ENCODE results near the gene BHMT. TPM values are rescaled to one million over a fixed set of nuclear protein-coding genes. Genes with fewer than 3 reads are reported as not detected.
A peak's percentile ranks its signal among the peaks of the same experiment; 100 is the strongest.

BHMT gene
- polyA plus RNA-seq, 4 donors, result 0.45 to 2.5 (median 0.46) TPM; not detected in 1

- Histone ChIP-seq H3K4me1 (ENCODE audit: control insufficient read depth in 3 of 3, insufficient read depth in 2 of 3, low read depth in 1 of 3, low read length in 2 of 3) (peaks cover 0 to 17% (median 0%) of the 10 kb centered on the region in 3 donors), H3K36me3 (ENCODE audit: control insufficient read depth in 3 of 3, insufficient read depth in 2 of 3, low read depth in 1 of 3, low read length in 3 of 3) (no peaks in the 10 kb centered on the region), H3K27ac (ENCODE audit: low read depth in 1 of 3, low read length in 2 of 3) (peak overlapping the region in 1 of 3 donors; percentile 2), H3K9me3 (ENCODE audit: control insufficient read depth in 2 of 2, insufficient read depth in 1 of 2, low read depth in 1 of 2, low read length in 1 of 2) (no peaks in the 10 kb centered on the region), H3K27me3 (ENCODE audit: control insufficient read depth in 3 of 3, insufficient read depth in 3 of 3, low read length in 3 of 3) (peaks cover 0 to 17% (median 15%) of the 10 kb centered on the region in 3 donors), H3K4me3 (ENCODE audit: low read depth in 1 of 3, low read length in 3 of 3) (no peak overlapping the region)
- DNase-seq, result peak in 1 of 2 donors; percentile 60
- FAIRE-seq, result no peak
- 65 to 76% (median 71%) methylated on average over 7 of the region's 7 CpGs for WGBS, 3 donors
These were observed 4.4 kb upstream of the BHMT start for GRCh38 chr5:79107020-79107796.

- H3K27ac ChIP-seq (ENCODE audit: low read depth in 1 of 3, low read length in 2 of 3), result no peak overlapping the region
- no peak for FAIRE-seq
- peaks cover 0 to 4% of the 10 kb centered on the region in 2 donors for H3K9me3 ChIP-seq (ENCODE audit: control insufficient read depth in 2 of 2, insufficient read depth in 1 of 2, low read depth in 1 of 2, low read length in 1 of 2)
- peaks cover 0 to 24% (median 22%) of the 10 kb centered on the region in 3 donors for H3K27me3 ChIP-seq (ENCODE audit: control insufficient read depth in 3 of 3, insufficient read depth in 3 of 3, low read length in 3 of 3)
- H3K4me1 ChIP-seq (ENCODE audit: control insufficient read depth in 3 of 3, insufficient read depth in 2 of 3, low read depth in 1 of 3, low read length in 2 of 3), result peaks cover 0 to 20% (median 0%) of the 10 kb centered on the region in 3 donors
- H3K4me3 ChIP-seq (ENCODE audit: low read depth in 1 of 3, low read length in 3 of 3), result no peak overlapping the region
- DNase-seq, result no peak
- WGBS, 3 donors, result 70 to 81% (median 74%) methylated on average over 3 of the region's 3 CpGs
- no peaks in the 10 kb centered on the region for H3K36me3 ChIP-seq (ENCODE audit: control insufficient read depth in 3 of 3, insufficient read depth in 2 of 3, low read depth in 1 of 3, low read length in 3 of 3)
These were observed 3.5 kb upstream of the BHMT start for GRCh38 chr5:79108086-79108485.

- WGBS, 3 donors, result 47 to 68% (median 54%) methylated on average over 8 of the region's 8 CpGs
These were observed 2.8 kb upstream of the BHMT start for GRCh38 chr5:79108792-79109191.

DNA sequence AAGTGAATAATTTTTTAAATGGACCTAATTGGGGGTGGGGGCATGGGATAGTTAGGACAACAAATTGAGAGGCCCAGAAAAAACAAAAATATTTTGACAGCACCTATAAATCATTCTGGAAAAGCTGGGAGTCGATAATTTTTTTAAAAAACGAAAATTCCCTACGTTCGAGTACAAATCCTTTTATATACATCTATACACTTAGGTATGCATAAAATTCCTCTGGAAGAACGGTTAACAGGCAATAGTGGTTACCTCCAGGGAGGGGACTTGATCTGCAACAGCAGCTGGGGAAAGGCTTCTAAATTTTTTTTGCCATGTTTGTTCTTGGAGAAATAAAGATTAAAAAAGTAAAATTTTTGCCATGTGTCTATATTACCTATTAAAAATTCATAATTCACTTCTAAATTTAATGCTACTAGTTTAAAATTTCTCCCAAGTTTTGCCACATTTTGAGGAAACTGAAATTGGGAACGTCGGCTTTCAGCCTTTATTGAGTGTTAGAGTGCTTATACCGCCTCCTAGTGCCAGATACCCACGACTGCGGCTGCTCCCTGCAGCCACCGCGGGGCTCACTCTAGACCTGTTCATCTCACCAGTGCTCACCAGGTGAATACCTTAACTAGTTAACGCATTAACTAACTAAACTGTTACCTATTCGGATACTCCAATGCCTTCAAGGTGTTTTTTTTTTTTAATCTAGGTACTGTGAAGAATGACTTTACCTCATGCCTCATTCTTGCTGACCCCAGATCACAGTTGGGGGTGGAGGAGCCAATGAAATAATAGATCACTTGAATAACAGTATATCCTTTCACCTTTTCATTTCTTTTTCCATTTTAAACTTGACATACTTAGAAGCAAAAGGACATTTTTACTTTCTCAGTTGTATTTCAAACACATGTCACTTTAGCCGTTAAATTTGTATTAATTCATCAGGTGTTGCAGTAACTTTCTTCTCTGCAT is 1.8 kb upstream of the BHMT start:
- peaks cover 0 to 4% of the 10 kb centered on the region in 2 donors for H3K9me3 ChIP-seq (ENCODE audit: control insufficient read depth in 2 of 2, insufficient read depth in 1 of 2, low read depth in 1 of 2, low read length in 1 of 2)
- H3K4me1 ChIP-seq (ENCODE audit: control insufficient read depth in 3 of 3, insufficient read depth in 2 of 3, low read depth in 1 of 3, low read length in 2 of 3), result peaks cover 0 to 20% (median 0%) of the 10 kb centered on the region in 3 donors
- no peak overlapping the region for H3K4me3 ChIP-seq (ENCODE audit: low read depth in 1 of 3, low read length in 3 of 3)
- H3K27ac ChIP-seq (ENCODE audit: low read depth in 1 of 3, low read length in 2 of 3), result no peak overlapping the region
- H3K36me3 ChIP-seq (ENCODE audit: control insufficient read depth in 3 of 3, insufficient read depth in 2 of 3, low read depth in 1 of 3, low read length in 3 of 3), result no peaks in the 10 kb centered on the region
- DNase-seq (peak in 1 of 2 donors; percentile 24), FAIRE-seq (no peak)
- 46 to 53% (median 52%) methylated on average over 15 of the region's 15 CpGs for WGBS, 3 donors
- peaks cover 0 to 31% (median 22%) of the 10 kb centered on the region in 3 donors for H3K27me3 ChIP-seq (ENCODE audit: control insufficient read depth in 3 of 3, insufficient read depth in 3 of 3, low read length in 3 of 3)

More at GRCh38 chr5:79108792-79109191, 2.8 kb upstream of the BHMT start:
- Histone ChIP-seq H3K4me1 (ENCODE audit: control insufficient read depth in 3 of 3, insufficient read depth in 2 of 3, low read depth in 1 of 3, low read length in 2 of 3) (peaks cover 0 to 20% (median 0%) of the 10 kb centered on the region in 3 donors), H3K36me3 (ENCODE audit: control insufficient read depth in 3 of 3, insufficient read depth in 2 of 3, low read depth in 1 of 3, low read length in 3 of 3) (no peaks in the 10 kb centered on the region), H3K27ac (ENCODE audit: low read depth in 1 of 3, low read length in 2 of 3) (no peak overlapping the region), H3K9me3 (ENCODE audit: control insufficient read depth in 2 of 2, insufficient read depth in 1 of 2, low read depth in 1 of 2, low read length in 1 of 2) (peaks cover 0 to 4% of the 10 kb centered on the region in 2 donors), H3K4me3 (ENCODE audit: low read depth in 1 of 3, low read length in 3 of 3) (no peak overlapping the region), H3K27me3 (ENCODE audit: control insufficient read depth in 3 of 3, insufficient read depth in 3 of 3, low read length in 3 of 3) (peaks cover 0 to 27% (median 22%) of the 10 kb centered on the region in 3 donors)
- peak in 1 of 2 donors; percentile 11 for DNase-seq
- no peak for FAIRE-seq

- DNase-seq (peak in 1 of 2 donors; percentile 43), FAIRE-seq (no peak)
- H3K4me1 ChIP-seq (ENCODE audit: control insufficient read depth in 3 of 3, insufficient read depth in 2 of 3, low read depth in 1 of 3, low read length in 2 of 3), result peaks cover 0 to 16% (median 0%) of the 10 kb centered on the region in 3 donors
- H3K36me3 ChIP-seq (ENCODE audit: control insufficient read depth in 3 of 3, insufficient read depth in 2 of 3, low read depth in 1 of 3, low read length in 3 of 3), result no peaks in the 10 kb centered on the region
- H3K9me3 ChIP-seq (ENCODE audit: control insufficient read depth in 2 of 2, insufficient read depth in 1 of 2, low read depth in 1 of 2, low read length in 1 of 2), result peaks cover 0 to 4% of the 10 kb centered on the region in 2 donors
- 7 to 10% (median 8%) methylated on average over 37 to 39 of the region's 39 CpGs for WGBS, 3 donors
- peak overlapping the region in 2 of 3 donors; percentile 9 for H3K4me3 ChIP-seq (ENCODE audit: low read depth in 1 of 3, low read length in 3 of 3)
- H3K27ac ChIP-seq (ENCODE audit: low read depth in 1 of 3, low read length in 2 of 3), result no peak overlapping the region
- peaks cover 0 to 31% (median 22%) of the 10 kb centered on the region in 3 donors for H3K27me3 ChIP-seq (ENCODE audit: control insufficient read depth in 3 of 3, insufficient read depth in 3 of 3, low read length in 3 of 3)
These were observed 522 bp downstream of the BHMT start for GRCh38 chr5:79111960-79112702.

- Histone ChIP-seq H3K4me1 (ENCODE audit: control insufficient read depth in 3 of 3, insufficient read depth in 2 of 3, low read depth in 1 of 3, low read length in 2 of 3) (peaks cover 0 to 12% (median 0%) of the 10 kb centered on the region in 3 donors), H3K27ac (ENCODE audit: low read depth in 1 of 3, low read length in 2 of 3) (no peak overlapping the region), H3K27me3 (ENCODE audit: control insufficient read depth in 3 of 3, insufficient read depth in 3 of 3, low read length in 3 of 3) (peaks cover 0 to 31% (median 19%) of the 10 kb centered on the region in 3 donors), H3K4me3 (ENCODE audit: low read depth in 1 of 3, low read length in 3 of 3) (no peak overlapping the region), H3K36me3 (ENCODE audit: control insufficient read depth in 3 of 3, insufficient read depth in 2 of 3, low read depth in 1 of 3, low read length in 3 of 3) (no peaks in the 10 kb centered on the region), H3K9me3 (ENCODE audit: control insufficient read depth in 2 of 2, insufficient read depth in 1 of 2, low read depth in 1 of 2, low read length in 1 of 2) (peaks cover 0 to 4% of the 10 kb centered on the region in 2 donors)
- no peak for FAIRE-seq
- DNase-seq, result no peak
- 75 to 88% (median 82%) methylated on average over 5 of the region's 5 CpGs for WGBS, 3 donors
These were observed 1.1 kb downstream of the BHMT start for GRCh38 chr5:79112703-79113058.

- Histone ChIP-seq H3K4me3 (ENCODE audit: low read depth in 1 of 3, low read length in 3 of 3) (no peak overlapping the region), H3K4me1 (ENCODE audit: control insufficient read depth in 3 of 3, insufficient read depth in 2 of 3, low read depth in 1 of 3, low read length in 2 of 3) (no peaks in the 10 kb centered on the region), H3K27me3 (ENCODE audit: control insufficient read depth in 3 of 3, insufficient read depth in 3 of 3, low read length in 3 of 3) (no peaks in the 10 kb centered on the region), H3K27ac (ENCODE audit: low read depth in 1 of 3, low read length in 2 of 3) (no peak overlapping the region), H3K9me3 (ENCODE audit: control insufficient read depth in 2 of 2, insufficient read depth in 1 of 2, low read depth in 1 of 2, low read length in 1 of 2) (no peaks in the 10 kb centered on the region), H3K36me3 (ENCODE audit: control insufficient read depth in 3 of 3, insufficient read depth in 2 of 3, low read depth in 1 of 3, low read length in 3 of 3) (no peaks in the 10 kb centered on the region)
- FAIRE-seq, result no peak
- 84 to 89% (median 88%) methylated on average over 4 of the region's 4 CpGs for WGBS, 3 donors
- no peak for DNase-seq
These were observed 7.9 kb downstream of the BHMT start for GRCh38 chr5:79119486-79119885.

All from small intestine (tissue), 7 donors.